COLO829 (cell line): Measurements from ENCODE around the gene IPO9.

Experiments
- DNase-seq: peaks from one replicate; pipeline ENCODE4 v3.0.0; 2012; ENCODE audit warnings: low spot score

Gene IPO9

DNA sequence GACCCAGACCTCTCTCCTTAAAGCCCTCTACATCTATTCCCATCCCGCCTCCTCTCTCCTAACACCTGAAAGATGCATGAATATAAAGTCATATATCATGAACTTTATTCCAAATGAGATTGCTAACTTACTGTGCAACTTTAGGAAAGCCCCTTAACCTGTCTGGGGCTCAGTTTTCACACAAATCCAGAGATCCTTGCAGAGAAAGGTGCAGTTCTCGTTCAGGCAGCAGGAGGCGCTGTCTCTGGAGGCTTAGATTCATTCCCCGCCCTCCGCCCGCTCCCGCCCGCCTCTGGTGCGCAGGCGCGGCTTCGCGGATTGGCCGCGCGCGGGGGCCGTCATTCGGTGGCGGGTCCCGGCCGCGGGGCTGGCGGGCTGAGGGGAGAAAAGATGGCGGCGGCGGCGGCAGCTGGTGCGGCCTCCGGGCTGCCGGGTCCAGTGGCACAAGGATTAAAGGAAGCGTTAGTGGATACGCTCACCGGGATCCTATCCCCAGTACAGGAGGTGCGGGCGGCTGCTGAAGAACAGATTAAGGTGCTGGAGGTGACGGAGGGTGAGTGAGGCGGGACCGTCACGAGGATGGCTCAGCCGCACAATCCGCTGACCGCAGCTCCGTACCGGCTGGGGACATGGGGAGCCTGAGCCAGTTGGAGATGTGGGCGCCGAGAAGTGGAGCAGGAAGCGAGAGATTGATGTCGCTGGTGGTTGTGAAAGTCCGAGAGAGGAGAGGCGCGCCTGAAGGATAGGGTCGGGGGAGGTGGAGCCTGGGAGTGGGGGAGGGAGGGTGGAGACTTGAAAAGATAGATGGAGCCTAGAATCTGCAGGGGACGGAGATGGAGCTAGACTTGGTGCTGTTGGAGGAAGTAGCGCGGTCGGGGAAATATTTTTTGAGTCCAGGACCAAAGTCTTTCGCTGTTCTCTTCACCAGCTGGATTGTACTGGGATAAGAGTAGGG, at the start of gene IPO9:
Gene IPO9, plus strand, starts transcription at position 338 of the 955 bp plus-strand sequence. Its CDS starts 53 bp downstream, at position 391.
- peak; percentile 99 for DNase-seq

GRCh38 chr1:201779351-201779880, 49.5 kb upstream of the IPO9 start:
- no peak for DNase-seq

DNA sequence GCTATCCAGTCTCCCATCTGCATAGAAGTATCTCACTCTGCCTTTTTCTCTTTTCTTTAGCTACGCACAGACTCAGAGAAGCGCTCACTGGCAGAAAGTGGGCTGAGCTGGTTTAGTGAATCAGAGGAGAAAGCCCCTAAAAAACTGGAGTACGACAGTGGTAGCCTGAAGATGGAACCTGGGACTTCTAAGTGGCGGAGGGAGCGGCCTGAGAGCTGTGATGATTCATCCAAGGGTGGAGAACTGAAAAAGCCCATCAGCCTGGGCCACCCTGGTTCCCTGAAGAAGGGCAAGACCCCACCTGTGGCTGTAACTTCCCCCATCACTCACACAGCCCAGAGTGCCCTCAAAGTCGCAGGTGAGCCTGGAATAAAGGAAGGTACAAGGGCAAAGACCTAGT, 48.0 kb upstream of the IPO9 start:
- DNase-seq, result no peak

DNA sequence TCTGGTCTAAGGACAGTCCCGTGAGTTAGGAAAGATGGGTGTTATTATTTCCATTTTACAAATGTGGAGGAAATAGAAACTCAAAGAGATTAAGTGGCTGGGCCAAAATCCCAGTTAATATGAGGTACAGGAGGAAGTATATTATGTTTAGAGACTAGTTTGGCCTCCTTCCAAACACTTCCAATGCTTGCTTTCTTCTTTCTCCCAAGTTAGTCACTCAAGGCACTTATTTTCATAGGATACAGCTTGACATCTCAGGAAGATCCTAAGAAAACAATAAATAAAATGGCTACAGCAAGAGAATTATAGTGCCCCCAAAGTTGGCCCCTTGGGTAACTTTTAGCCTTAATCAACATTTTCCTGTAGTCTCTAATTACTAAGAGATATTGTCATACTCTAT, 47.5 kb upstream of the IPO9 start:
- DNase-seq, result peak; percentile 33

GRCh38 chr1:201782353-201782752, 46.6 kb upstream of the IPO9 start:
- DNase-seq, result no peak

DNA sequence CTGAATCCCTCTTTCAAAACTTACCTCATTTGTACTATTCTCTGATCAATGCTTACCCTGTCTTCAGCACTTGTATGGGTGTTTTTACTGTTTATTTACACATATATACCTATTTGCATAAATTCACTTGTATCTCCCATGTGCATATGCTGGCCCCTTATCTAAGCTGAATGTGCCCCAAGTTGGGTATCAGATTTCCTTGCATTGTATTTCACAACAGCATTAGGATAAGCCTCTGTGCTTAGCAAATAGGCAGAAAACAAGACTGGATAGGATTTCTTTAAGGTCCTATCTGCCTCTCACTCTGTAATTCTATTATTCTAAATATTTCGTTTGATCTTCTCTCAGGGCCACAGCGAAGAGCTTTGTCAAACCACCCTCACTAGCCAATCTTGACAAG, 45.9 kb upstream of the IPO9 start:
- DNase-seq, result no peak

- DNase-seq, result no peak
Observed at GRCh38 chr1:201783572-201783971, 45.4 kb upstream of the IPO9 start.

- no peak for DNase-seq
Observed at GRCh38 chr1:201785291-201785690, 43.7 kb upstream of the IPO9 start.

DNA sequence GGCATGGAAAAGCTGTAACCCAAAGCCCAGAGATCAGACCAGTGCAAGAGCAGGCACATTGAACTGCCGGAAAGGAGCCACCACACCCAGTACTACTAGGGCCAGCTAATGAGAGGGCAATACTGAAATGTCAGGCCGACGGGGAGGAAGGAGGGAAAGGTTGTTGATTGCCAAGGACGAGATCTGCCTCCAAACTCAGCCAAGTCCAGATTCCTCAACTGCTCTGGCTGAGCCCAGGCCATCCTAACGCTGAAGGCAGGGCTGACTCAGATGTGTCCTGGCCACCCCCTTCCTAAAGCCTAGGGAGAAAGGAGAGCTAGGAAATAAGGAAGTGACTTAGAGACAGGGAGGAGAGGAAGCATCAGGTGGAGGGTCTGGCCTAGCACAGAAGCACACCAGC, 42.1 kb upstream of the IPO9 start:
- no peak for DNase-seq

- no peak for DNase-seq
Observed at GRCh38 chr1:201788296-201788695, 40.7 kb upstream of the IPO9 start.

DNA sequence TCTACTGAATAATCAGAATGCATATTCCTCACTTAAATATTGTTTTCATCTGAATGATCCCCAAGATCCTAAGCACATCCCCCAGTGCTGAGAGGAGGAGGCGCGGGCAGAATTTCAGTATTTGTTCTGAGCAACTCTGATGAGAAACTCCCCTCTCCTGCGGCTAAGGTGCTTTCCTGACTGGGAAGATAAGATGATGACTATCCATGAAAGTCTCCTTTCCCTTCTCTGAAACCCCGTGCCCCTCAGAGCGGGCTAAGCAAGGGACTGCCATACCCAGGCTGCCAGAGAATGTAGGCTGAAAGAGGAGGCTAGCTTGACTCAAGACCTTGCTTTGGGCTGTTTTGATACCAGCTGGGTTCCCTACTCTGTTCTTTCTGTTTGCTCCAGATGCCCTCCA, 39.7 kb upstream of the IPO9 start:
- no peak for DNase-seq

DNA sequence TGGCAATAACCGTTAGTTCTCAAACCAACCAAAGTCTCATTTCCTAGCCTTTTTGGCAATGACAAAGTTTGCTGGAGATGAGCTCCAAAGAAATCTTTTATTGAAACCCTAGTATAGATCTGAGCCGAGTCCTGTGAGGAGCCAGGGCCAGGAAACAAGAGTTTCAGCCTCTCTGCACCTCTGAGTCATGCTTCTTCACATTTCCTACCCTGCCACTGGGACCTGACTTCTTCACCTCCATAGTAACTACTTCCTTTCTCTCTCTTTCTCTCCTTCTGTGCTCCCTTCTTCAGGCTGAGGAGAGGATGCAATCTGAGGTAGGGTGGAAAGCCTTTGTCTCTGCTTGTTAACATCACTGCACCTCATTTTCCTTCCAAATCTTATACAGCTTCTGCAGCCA, 38.7 kb upstream of the IPO9 start:
- DNase-seq, result no peak

GRCh38 chr1:201791051-201791778, 37.7 kb upstream of the IPO9 start:
- DNase-seq, result no peak

DNA sequence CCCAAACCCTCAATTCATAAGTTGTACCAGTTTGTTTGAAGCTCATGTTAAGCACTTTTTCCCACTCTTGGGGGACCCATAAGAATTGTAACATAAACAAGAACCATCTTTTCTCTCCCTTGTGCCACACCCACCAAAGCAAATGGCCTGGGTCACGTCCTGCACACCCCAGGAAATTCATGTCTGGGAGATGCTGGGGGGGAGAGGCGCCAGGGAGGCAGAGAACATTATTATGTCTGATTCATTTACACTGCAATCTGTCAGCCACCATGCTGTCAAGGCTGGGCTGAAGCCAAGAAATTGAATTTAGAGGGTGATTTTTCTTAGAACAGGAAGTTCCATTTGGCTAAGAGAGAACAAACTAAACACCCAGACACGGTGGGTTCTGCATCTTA, 37.2 kb upstream of the IPO9 start:
- no peak for DNase-seq

- peak; percentile 92 for DNase-seq
Observed at GRCh38 chr1:201792534-201793305, 36.2 kb upstream of the IPO9 start.

GRCh38 chr1:201793306-201793925, 35.5 kb upstream of the IPO9 start:
- DNase-seq, result no peak

- peak; percentile 66 for DNase-seq
Observed at GRCh38 chr1:201795066-201795465, 33.9 kb upstream of the IPO9 start.

DNA sequence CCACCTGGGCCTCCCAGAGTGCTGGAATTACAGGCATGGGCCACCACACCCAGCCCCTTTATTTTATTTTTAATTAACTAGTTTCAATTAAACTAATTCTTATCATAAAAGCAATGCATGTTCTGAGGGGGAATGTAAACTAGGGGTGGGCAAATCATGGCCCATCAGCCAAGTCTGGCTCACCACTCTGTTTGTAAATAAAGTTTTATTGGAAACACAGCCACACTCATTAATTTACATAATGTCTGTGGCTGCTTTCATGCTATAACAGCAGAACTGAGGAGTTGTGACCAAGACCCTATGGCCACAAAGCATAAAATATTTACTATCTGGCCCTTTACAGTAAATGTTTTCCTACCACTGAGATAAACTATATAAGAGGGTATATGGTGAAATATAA, 28.7 kb upstream of the IPO9 start:
- no peak for DNase-seq

GRCh38 chr1:201806801-201807200, 22.2 kb upstream of the IPO9 start:
- DNase-seq, result no peak

DNA sequence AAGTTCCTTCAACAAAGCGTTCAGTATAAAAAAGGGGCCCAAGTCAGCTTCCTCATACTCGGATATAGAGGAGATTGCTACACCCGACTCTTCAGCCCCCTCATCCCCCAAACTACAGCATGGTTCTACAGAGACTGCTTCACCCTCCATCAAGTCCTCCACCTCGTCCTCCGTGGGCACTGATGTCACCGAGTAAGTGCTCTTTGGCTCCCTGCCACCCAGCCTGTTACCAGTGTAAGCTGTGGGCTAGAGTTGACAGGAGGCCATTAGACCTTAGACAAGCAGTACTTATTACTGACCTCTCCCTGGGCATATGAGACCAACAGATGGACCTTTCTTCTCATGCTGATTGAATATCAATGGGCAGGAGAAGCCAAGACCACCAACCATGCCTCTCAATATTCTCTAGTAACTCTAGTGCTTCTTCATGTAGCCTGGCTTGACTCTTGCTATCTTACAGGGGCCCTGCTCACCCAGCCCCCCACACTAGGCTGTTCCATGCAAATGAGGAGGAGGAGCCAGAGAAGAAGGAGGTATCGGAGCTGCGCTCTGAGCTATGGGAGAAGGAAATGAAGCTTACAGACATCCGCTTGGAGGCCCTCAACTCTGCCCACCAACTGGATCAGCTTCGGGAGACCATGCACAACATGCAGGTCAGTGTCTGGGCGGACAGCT, 20.9 kb upstream of the IPO9 start:
- DNase-seq, result no peak

DNA sequence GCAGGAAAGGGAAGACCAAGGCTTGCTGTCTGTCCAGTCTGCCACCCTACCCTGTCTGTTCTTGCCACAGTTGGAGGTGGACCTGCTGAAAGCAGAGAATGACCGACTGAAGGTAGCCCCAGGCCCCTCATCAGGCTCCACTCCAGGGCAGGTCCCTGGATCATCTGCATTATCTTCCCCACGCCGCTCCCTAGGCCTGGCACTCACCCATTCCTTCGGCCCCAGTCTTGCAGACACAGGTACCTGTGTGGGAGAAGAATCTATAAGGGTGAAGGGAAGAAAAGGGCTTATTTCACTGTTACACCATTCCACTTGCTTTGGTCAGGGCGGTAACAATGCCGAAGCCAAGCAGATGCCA, 20.3 kb upstream of the IPO9 start:
- DNase-seq, result no peak
